Stimulated activated CD4-positive, alpha-beta T cell treated with anti-CD3 and anti-CD28 coated beads, Interleukin-1b, Interleukin-23, amount 100 ng/mL, for 1 hour (primary cell): Measurements from ENCODE around the gene SLC25A45.

Experiments used
- DNase-seq, 2 donors: peaks; one replicate each; pipeline ENCODE4 v3.0.0-alpha.2; 2020; ENCODE audit warnings: low read depth in 2 of 2

Gene SLC25A45

GRCh38 chr11:65389294-65389980 lies 7.0 kb upstream of the SLC25A45 start:
- DNase-seq, result no peak

- no peak for DNase-seq
These were observed 6.3 kb upstream of the SLC25A45 start for GRCh38 chr11:65388731-65389130.

GRCh38 chr11:65386307-65387140 lies 4.1 kb upstream of the SLC25A45 start, which contains the start of gene FRMD8:
Gene FRMD8, plus strand, starts transcription at chr11:65386637. Its CDS starts 400 bp downstream, at chr11:65387037.
- DNase-seq, result peak; percentile 73 to 81

GRCh38 chr11:65384301-65384889 lies 1.9 kb upstream of the SLC25A45 start:
- no peak for DNase-seq

GRCh38 chr11:65383778-65384177 lies 1.3 kb upstream of the SLC25A45 start:
- no peak for DNase-seq

- no peak for DNase-seq
These were observed 440 bp upstream of the SLC25A45 start for GRCh38 chr11:65382804-65383368.

- DNase-seq, result no peak
These were observed 772 bp downstream of the SLC25A45 start for GRCh38 chr11:65381716-65382032.

- DNase-seq, result no peak
These were observed 1.9 kb downstream of the SLC25A45 start for GRCh38 chr11:65380460-65381119.

GRCh38 chr11:65379698-65380459 lies 2.6 kb downstream of the SLC25A45 start:
- no peak for DNase-seq

GRCh38 chr11:65378928-65379638 lies 3.4 kb downstream of the SLC25A45 start:
- no peak for DNase-seq

- no peak for DNase-seq
These were observed 4.1 kb downstream of the SLC25A45 start for GRCh38 chr11:65378208-65378927.

- no peak for DNase-seq
These were observed 4.7 kb downstream of the SLC25A45 start for GRCh38 chr11:65377777-65378176.

GRCh38 chr11:65377036-65377435 lies 5.4 kb downstream of the SLC25A45 start:
- no peak for DNase-seq

GRCh38 chr11:65376138-65376713 lies 6.2 kb downstream of the SLC25A45 start:
- no peak for DNase-seq

GRCh38 chr11:65375012-65375411 lies 7.4 kb downstream of the SLC25A45 start:
- no peak for DNase-seq

GRCh38 chr11:65373839-65374580 lies 8.4 kb downstream of the SLC25A45 start:
- no peak for DNase-seq

- no peak for DNase-seq
These were observed 11.8 kb downstream of the SLC25A45 start for GRCh38 chr11:65370659-65371049.

GRCh38 chr11:65366340-65366773 lies 16.1 kb downstream of the SLC25A45 start:
- no peak for DNase-seq

GRCh38 chr11:65363770-65364169 lies 18.7 kb downstream of the SLC25A45 start:
- DNase-seq, result no peak
